ENCODE measurements around the gene GTF3C1. TPM values are rescaled to one million over a fixed set of nuclear protein-coding genes. Genes with fewer than 3 reads are reported as not detected.

GTF3C1 gene, protein sequence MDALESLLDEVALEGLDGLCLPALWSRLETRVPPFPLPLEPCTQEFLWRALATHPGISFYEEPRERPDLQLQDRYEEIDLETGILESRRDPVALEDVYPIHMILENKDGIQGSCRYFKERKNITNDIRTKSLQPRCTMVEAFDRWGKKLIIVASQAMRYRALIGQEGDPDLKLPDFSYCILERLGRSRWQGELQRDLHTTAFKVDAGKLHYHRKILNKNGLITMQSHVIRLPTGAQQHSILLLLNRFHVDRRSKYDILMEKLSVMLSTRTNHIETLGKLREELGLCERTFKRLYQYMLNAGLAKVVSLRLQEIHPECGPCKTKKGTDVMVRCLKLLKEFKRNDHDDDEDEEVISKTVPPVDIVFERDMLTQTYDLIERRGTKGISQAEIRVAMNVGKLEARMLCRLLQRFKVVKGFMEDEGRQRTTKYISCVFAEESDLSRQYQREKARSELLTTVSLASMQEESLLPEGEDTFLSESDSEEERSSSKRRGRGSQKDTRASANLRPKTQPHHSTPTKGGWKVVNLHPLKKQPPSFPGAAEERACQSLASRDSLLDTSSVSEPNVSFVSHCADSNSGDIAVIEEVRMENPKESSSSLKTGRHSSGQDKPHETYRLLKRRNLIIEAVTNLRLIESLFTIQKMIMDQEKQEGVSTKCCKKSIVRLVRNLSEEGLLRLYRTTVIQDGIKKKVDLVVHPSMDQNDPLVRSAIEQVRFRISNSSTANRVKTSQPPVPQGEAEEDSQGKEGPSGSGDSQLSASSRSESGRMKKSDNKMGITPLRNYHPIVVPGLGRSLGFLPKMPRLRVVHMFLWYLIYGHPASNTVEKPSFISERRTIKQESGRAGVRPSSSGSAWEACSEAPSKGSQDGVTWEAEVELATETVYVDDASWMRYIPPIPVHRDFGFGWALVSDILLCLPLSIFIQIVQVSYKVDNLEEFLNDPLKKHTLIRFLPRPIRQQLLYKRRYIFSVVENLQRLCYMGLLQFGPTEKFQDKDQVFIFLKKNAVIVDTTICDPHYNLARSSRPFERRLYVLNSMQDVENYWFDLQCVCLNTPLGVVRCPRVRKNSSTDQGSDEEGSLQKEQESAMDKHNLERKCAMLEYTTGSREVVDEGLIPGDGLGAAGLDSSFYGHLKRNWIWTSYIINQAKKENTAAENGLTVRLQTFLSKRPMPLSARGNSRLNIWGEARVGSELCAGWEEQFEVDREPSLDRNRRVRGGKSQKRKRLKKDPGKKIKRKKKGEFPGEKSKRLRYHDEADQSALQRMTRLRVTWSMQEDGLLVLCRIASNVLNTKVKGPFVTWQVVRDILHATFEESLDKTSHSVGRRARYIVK (N-terminal part only)
- 59.6 and 75.6 TPM in 2 replicates for total RNA-seq

DNA sequence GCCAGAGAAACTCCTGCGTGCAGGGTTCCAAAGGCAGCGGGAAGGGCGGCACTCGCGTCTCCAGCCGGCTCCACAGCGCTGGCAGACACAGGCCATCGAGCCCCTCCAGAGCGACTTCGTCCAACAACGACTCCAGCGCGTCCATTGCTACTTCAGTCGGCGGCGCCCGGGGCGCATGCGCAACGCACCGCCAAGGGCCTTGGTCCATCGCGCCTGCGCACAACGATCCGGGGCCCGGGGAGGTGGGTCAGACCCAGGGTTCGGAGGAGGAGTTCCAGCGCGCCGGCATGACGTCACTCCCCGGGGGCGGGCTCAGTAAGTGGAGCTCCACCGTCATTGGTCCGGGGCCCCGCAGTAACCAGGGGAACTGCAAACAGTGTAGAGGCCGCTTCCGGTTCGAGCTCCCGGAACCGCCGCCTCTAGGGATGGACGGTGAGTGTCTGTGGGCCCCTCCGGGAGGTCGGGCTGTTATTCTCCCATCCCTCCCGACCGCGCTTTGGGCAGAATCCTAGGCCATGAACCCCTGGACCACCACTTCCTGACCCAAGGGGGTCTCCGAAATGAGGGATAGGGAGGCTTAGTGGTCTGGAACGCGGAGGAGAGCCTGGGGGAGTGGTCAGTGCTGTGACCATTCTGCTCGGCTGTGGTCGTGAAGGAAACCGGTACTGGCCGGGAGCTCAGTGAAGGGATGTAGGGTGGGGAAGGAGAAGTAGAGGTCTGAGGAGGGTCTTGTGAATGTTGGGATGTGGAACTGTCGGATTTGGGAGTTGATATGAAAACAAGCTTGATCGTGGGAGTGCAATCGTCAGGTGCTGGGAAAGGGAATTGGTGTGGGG is at the start of gene GTF3C1, which contains the start of gene KATNIP:
Gene GTF3C1, minus strand, starts transcription at position 168 of the 836 bp plus-strand sequence. Its CDS starts 23 bp downstream, at position 145.
Gene KATNIP, plus strand, starts transcription at position 399 of the 836 bp plus-strand sequence. Its CDS starts 27 bp downstream, at position 426.

Other genes with a start within 250 kb of the GTF3C1 start
- gene IL4R, start 235.9 kb downstream of the GTF3C1 start, total RNA-seq = 52.1 and 73.3 TPM in 2 replicates
- 4.8 and 11.7 TPM in 2 replicates for gene IL21R, start 147.7 kb downstream of the GTF3C1 start, total RNA-seq
- gene KATNIP, start 231 bp upstream of the GTF3C1 start, total RNA-seq = 18.2 and 18.8 TPM in 2 replicates

All from smooth muscle cell of bladder (primary cell).